Ovary (tissue), 3 donors: ENCODE data around the gene CPLX3.

Experiments
- CTCF ChIP-seq, 3 donors: fragments of 450-650 bp in 2 of 3; fragments of 200-600 bp in 1 of 3; IDR thresholded peaks; one replicate each; pipeline versions ENCODE4 v1.5.1 to v1.8.0; 2016 to 2022; ENCODE audit warnings: antibody characterized with exemption in 3 of 3, mild to moderate bottlenecking in 1 of 3
- EP300 ChIP-seq: sonication (generic); formaldehyde crosslinking; IDR thresholded peaks from one replicate; pipeline ENCODE4 v1.6.1; 2017; ENCODE audit warnings: antibody characterized with exemption
- POLR2A ChIP-seq: fragments of 450-650 bp; IDR thresholded peaks from one replicate; pipeline ENCODE4 v1.6.1; 2017; ENCODE audit warnings: antibody characterized with exemption, mild to moderate bottlenecking, moderate library complexity
- donor health status: DM: no; HTN: no; CAD: no.

- TF ChIP-seq POLR2A, result no peak
- no peak for TF ChIP-seq CTCF (IDR thresholded peaks at IDR 0.05)
- TF ChIP-seq EP300, result no peak
Measured at GRCh38 chr15:74798388-74799254, 27.8 kb upstream of the CPLX3 start.
